DND-41 (cell line): Measurements from ENCODE around the gene ADCY2.

Experiments
- EZH2 ChIP-seq: IDR thresholded peaks from 3 replicates; pipeline ENCODE4 v1.6.1; 2012; ENCODE audit warnings: borderline replicate concordance, low read depth, mild to moderate bottlenecking, moderate library complexity, low read length, inconsistent platforms; ENCODE audit not compliant: severe bottlenecking
- TF ChIP-seq, protein P1 (sequence below): IDR thresholded peaks from 2 replicates; pipeline ENCODE4 v1.5.1; 2012; ENCODE audit warnings: borderline replicate concordance, low read length, moderate library complexity, mild to moderate bottlenecking; ENCODE audit not compliant: poor library complexity, severe bottlenecking; ENCODE audit errors: extremely low read depth

- TF ChIP-seq, protein P1, sequence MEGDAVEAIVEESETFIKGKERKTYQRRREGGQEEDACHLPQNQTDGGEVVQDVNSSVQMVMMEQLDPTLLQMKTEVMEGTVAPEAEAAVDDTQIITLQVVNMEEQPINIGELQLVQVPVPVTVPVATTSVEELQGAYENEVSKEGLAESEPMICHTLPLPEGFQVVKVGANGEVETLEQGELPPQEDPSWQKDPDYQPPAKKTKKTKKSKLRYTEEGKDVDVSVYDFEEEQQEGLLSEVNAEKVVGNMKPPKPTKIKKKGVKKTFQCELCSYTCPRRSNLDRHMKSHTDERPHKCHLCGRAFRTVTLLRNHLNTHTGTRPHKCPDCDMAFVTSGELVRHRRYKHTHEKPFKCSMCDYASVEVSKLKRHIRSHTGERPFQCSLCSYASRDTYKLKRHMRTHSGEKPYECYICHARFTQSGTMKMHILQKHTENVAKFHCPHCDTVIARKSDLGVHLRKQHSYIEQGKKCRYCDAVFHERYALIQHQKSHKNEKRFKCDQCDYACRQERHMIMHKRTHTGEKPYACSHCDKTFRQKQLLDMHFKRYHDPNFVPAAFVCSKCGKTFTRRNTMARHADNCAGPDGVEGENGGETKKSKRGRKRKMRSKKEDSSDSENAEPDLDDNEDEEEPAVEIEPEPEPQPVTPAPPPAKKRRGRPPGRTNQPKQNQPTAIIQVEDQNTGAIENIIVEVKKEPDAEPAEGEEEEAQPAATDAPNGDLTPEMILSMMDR: no peak
- no peak for TF ChIP-seq EZH2
Measured at GRCh38 chr5:7437836-7438235, 41.9 kb downstream of the ADCY2 start.
